H1 (cell line): ENCODE results near the gene MAN2A1.

Experiments used
- CTCF ChIP-seq, 3 experiments: IDR thresholded peaks; 1 replicate in 2 of 3; 2 replicates in 1 of 3; pipeline versions ENCODE4 v1.5.1 to v1.6.1; 2011; ENCODE audit warnings: low read length in 3 of 3, mild to moderate bottlenecking in 3 of 3, inconsistent platforms in 2 of 3, low read depth in 1 of 3, moderate library complexity in 1 of 3; ENCODE audit not compliant: insufficient read depth in 1 of 3; ENCODE audit errors: control extremely low read depth in 1 of 3
- MAX ChIP-seq: IDR thresholded peaks from 2 replicates; pipeline ENCODE4 v1.6.1; 2012; ENCODE audit warnings: inconsistent platforms
- RAD21 ChIP-seq, 2 experiments: IDR thresholded peaks in 1 of 2; conservative IDR thresholded peaks in 1 of 2; 2 replicates each; pipeline ENCODE4 v1.6.1; 2011; ENCODE audit warnings: low read depth in 2 of 2, low read length in 2 of 2, improper control_type of control experiment in 1 of 2, inconsistent platforms in 1 of 2, mild to moderate bottlenecking in 1 of 2, moderate library complexity in 1 of 2
- USF2 ChIP-seq: IDR thresholded peaks from 2 replicates; pipeline ENCODE4 v1.6.1; 2011; ENCODE audit warnings: low read length, improper control_type of control experiment
- YY1 ChIP-seq: IDR thresholded peaks from 2 replicates; pipeline ENCODE4 v1.6.1; 2011; ENCODE audit warnings: low read depth, mild to moderate bottlenecking, low read length

- TF ChIP-seq MAX (no peak), USF2 (no peak), CTCF (IDR thresholded peaks at IDR 0.05; ENCODE audit: control extremely low read depth in 1 of 3, insufficient read depth in 1 of 3, low read depth in 1 of 3, low read length in 3 of 3) (no peak), RAD21 (IDR thresholded peaks at IDR 0.05 in 1 of 2, conservative IDR thresholded peaks at IDR 0.05 in 1 of 2; ENCODE audit: low read depth in 2 of 2, low read length in 2 of 2) (no peak), YY1 (no peak)
These were observed 32.9 kb upstream of the MAN2A1 start for GRCh38 chr5:109656829-109657228.
